Upper lobe of left lung (tissue), 6 donors: ENCODE results near the gene SIGLEC7. TPM values are rescaled to one million over a fixed set of nuclear protein-coding genes. Genes with fewer than 3 reads are reported as not detected.

Source experiments
- ATAC-seq, 2 donors: fragments of 200-7000 bp; cut with Tn5 transposase; one replicate each; pipeline ENCODE4 v1.9.1; 2022; ENCODE audit warnings: mild to moderate bottlenecking in 2 of 2, moderate library complexity in 2 of 2; ENCODE audit not compliant: low FRiP score in 2 of 2
- DNase-seq, 2 donors: peaks; one replicate each; pipeline ENCODE4 v3.0.0-alpha.2; 2019 to 2020
- H3K27ac ChIP-seq, 4 donors: fragments of 200-600 bp; sonication (generic); one replicate each; pipeline ENCODE4 v1.5.1; 2016 to 2019
- H3K27me3 ChIP-seq, 4 donors: fragments of 200-600 bp; sonication (generic); one replicate each; pipeline ENCODE4 v1.5.1; 2017 to 2019
- H3K36me3 ChIP-seq, 4 donors: fragments of 200-600 bp; sonication (generic); one replicate each; pipeline ENCODE4 v1.5.1; 2016 to 2019
- H3K4me1 ChIP-seq, 4 donors: fragments of 200-600 bp; sonication (generic); one replicate each; pipeline ENCODE4 v1.5.1; 2018 to 2019
- H3K4me3 ChIP-seq, 4 donors: fragments of 200-600 bp; sonication (generic); one replicate each; pipeline ENCODE4 v1.5.1; 2017 to 2019; ENCODE audit warnings: mild to moderate bottlenecking in 2 of 4, moderate library complexity in 1 of 4
- H3K9me3 ChIP-seq, 4 donors: fragments of 200-600 bp; sonication (generic); one replicate each; pipeline ENCODE4 v1.5.1; 2018 to 2019
- CTCF ChIP-seq, 6 experiments: fragments of 450-650 bp in 4 of 6; fragments of 200-600 bp in 2 of 6; sonication (generic) in 2 of 6; IDR thresholded peaks; one replicate each; pipeline ENCODE4 v1.5.1; 2016 to 2019; ENCODE audit warnings: antibody characterized with exemption in 6 of 6
- EP300 ChIP-seq, 4 donors: sonication (generic); formaldehyde crosslinking; IDR thresholded peaks; one replicate each; pipeline ENCODE4 v1.5.1; 2017; ENCODE audit warnings: antibody characterized with exemption in 4 of 4, control low read depth in 2 of 4
- POLR2A ChIP-seq, 4 donors: fragments of 450-650 bp; IDR thresholded peaks; one replicate each; pipeline ENCODE4 v1.5.1; 2016 to 2017; ENCODE audit warnings: antibody characterized with exemption in 4 of 4, mild to moderate bottlenecking in 2 of 4
- POLR2AphosphoS5 ChIP-seq, 2 donors: sonication (generic); formaldehyde crosslinking; IDR thresholded peaks; one replicate each; pipeline ENCODE4 v1.5.1; 2017; ENCODE audit warnings: antibody characterized with exemption in 2 of 2
- WGBS, 2 donors: methylation state at CpG; one replicate each; pipeline ENCODE4 v1.1.5; 2017 to 2018; 5-methylcytosine and 5-hydroxymethylcytosine counted together
- total RNA-seq, 6 donors: library from RNA; depleted of rRNA in 4 of 6; stranded (reverse); fragments of >200 nt in 4 of 6; gene quantifications; one replicate each; pipeline versions ENCODE4 v1.1.0 to v1.2.1, GENCODE V29; 2016 to 2021
- donor health status: DM: no; HTN: no; CAD: no; lungs with moderate emphysema.
- donor health status: DM: no; HTN: yes; CAD: no; lungs with severe emphysema.

Gene SIGLEC7
- total RNA-seq, 6 donors from 2014 or later = 3.4 to 10.9 (median 8.1) TPM

DNA sequence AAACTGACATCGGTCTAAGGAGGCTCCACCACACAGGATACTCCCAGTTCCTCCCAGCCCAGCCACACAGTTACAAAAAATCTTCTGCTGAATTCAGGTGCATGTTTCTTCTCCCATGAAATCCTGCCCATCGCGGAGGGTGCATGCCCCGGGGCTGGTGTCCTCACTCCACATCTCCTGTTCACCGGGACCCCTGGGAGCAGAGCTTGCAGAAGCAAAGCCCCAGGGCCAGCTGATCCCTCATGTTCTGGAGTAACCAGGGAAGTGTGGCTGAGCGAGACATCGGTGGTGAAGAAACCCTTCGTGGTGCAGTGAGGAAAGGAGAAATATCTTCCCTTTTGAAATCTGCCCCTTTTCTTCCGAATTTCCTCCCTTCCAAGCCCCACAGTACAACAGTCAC, 18.3 kb upstream of the SIGLEC7 start:
- TF ChIP-seq CTCF (IDR thresholded peaks at IDR 0.05) (no peak), POLR2AphosphoS5 (IDR thresholded peaks at IDR 0.05) (no peak), EP300 (IDR thresholded peaks at IDR 0.05) (no peak), POLR2A (IDR thresholded peaks at IDR 0.05) (no peak)
- Histone ChIP-seq H3K4me1 (peaks cover 10 to 26% (median 15%) of the 10 kb centered on the region in 4 donors), H3K4me3 (no peak overlapping the region), H3K9me3 (no peaks in the 10 kb centered on the region), H3K36me3 (no peaks in the 10 kb centered on the region), H3K27ac (peak overlapping the region; percentile 81 to 91 (median 87)), H3K27me3 (no peaks in the 10 kb centered on the region)
- 63 to 71% methylated on average over 9 of the region's 9 CpGs for WGBS, 2 donors
- ATAC-seq (peak in 1 of 2 donors; percentile 14), DNase-seq (no peak)

- Histone ChIP-seq H3K27me3 (no peaks in the 10 kb centered on the region), H3K9me3 (no peaks in the 10 kb centered on the region), H3K27ac (peak overlapping the region; percentile 81 to 91 (median 87)), H3K4me3 (peak overlapping the region in 1 of 4 donors; percentile 16), H3K4me1 (peaks cover 14 to 30% (median 18%) of the 10 kb centered on the region in 4 donors), H3K36me3 (no peaks in the 10 kb centered on the region)
- DNase-seq (no peak), ATAC-seq (no peak)
- TF ChIP-seq POLR2AphosphoS5 (IDR thresholded peaks at IDR 0.05) = no peak
- 75 to 85% methylated on average over 8 to 9 of the region's 9 CpGs for WGBS, 2 donors
These were observed 17.9 kb upstream of the SIGLEC7 start for GRCh38 chr19:51124216-51124615.

GRCh38 chr19:51124729-51125128, 17.4 kb upstream of the SIGLEC7 start, which contains the start of gene SIGLEC9:
SIGLEC9 (plus strand) TSS chr19:51124906; CDS start chr19:51124975, 69 bp downstream.
- Histone ChIP-seq H3K27ac (peak within 1 kb of the TSS; percentile 81 to 91 (median 87)), H3K9me3 (no peaks in the 10 kb centered on the region), H3K4me1 (peaks cover 14 to 27% (median 20%) of the 10 kb centered on the region in 4 donors), H3K36me3 (no peaks in the 10 kb centered on the region), H3K27me3 (no peaks in the 10 kb centered on the region), H3K4me3 (peak within 1 kb of the TSS in 3 of 4 donors; percentile 13 to 46 (median 27))
- peak in 1 of 2 donors; percentile 68 for DNase-seq
- WGBS, 2 donors = 44 to 55% methylated on average over 5 to 14 of the region's 14 CpGs
- TF ChIP-seq EP300 (IDR thresholded peaks at IDR 0.05) = no peak
- peak; percentile 24 to 59 for TF ChIP-seq POLR2AphosphoS5 (IDR thresholded peaks at IDR 0.05)
- peak in 1 of 4 donors; percentile 80 for TF ChIP-seq POLR2A (IDR thresholded peaks at IDR 0.05)
- no peak for TF ChIP-seq CTCF (IDR thresholded peaks at IDR 0.05)
- peak; percentile 38 to 53 for ATAC-seq

GRCh38 chr19:51125421-51126075, 16.6 kb upstream of the SIGLEC7 start:
- peak overlapping the region in 3 of 4 donors; percentile 13 to 46 (median 27) for H3K4me3 ChIP-seq
- no peak for ATAC-seq
- peaks cover 14 to 35% (median 25%) of the 10 kb centered on the region in 4 donors for H3K4me1 ChIP-seq
- 92 to 94% methylated on average over 6 to 13 of the region's 16 CpGs for WGBS, 2 donors
- no peaks in the 10 kb centered on the region for H3K27me3 ChIP-seq
- H3K9me3 ChIP-seq = no peaks in the 10 kb centered on the region
- TF ChIP-seq EP300 (IDR thresholded peaks at IDR 0.05) (no peak), CTCF (IDR thresholded peaks at IDR 0.05) (no peak), POLR2A (IDR thresholded peaks at IDR 0.05) (no peak), POLR2AphosphoS5 (IDR thresholded peaks at IDR 0.05) (no peak)
- no peaks in the 10 kb centered on the region for H3K36me3 ChIP-seq
- peak in 1 of 2 donors; percentile 17 for DNase-seq
- peak overlapping the region; percentile 81 to 91 (median 87) for H3K27ac ChIP-seq

GRCh38 chr19:51127032-51127431, 15.1 kb upstream of the SIGLEC7 start:
- Histone ChIP-seq H3K4me3 (peak overlapping the region in 3 of 4 donors; percentile 13 to 46 (median 27)), H3K27ac (peak overlapping the region; percentile 32 to 91 (median 86)), H3K36me3 (no peaks in the 10 kb centered on the region), H3K4me1 (peaks cover 23 to 47% (median 37%) of the 10 kb centered on the region in 4 donors), H3K27me3 (no peaks in the 10 kb centered on the region), H3K9me3 (no peaks in the 10 kb centered on the region)
- 76 to 78% methylated on average over 5 to 6 of the region's 6 CpGs for WGBS, 2 donors
- ATAC-seq (no peak), DNase-seq (no peak)
- TF ChIP-seq POLR2AphosphoS5 (IDR thresholded peaks at IDR 0.05) = no peak
- no peak for TF ChIP-seq POLR2A (IDR thresholded peaks at IDR 0.05)
- TF ChIP-seq CTCF (IDR thresholded peaks at IDR 0.05) = no peak
- no peak for TF ChIP-seq EP300 (IDR thresholded peaks at IDR 0.05)
